GM19043 (cell line): ENCODE measurements around the gene PRLR.
"Not testable (repeated sequence)": the region's sequence is repeated elsewhere in the genome, so short reads cannot be mapped to it uniquely, and the experiment has no call there.

ENCODE experiments used
- ATAC-seq: cut with Tn5 transposase; IDR thresholded peaks from one replicate; pipeline ENCODE4 v1.9.1; 2021; ENCODE audit warnings: low read depth; ENCODE audit not compliant: unreplicated experiment

The PRLR gene

DNA sequence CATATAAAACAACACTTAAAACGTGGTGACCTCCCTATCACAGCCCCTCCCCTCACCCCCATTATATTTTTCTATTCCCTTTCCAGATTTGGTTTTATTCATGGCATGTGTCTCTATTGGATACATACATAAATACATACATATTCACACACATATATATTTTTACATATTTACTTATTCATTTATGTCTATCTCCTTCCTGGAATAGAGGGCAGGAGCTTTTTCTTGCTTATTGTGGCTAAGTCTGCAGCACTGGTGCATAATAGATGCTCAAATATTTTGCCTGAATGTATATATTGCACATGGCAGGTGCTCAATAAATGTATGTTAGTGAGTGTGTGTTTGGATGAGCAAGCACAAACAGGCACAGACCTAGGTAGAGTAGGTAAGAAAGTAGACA, 185.0 kb downstream of the PRLR start:
- no peak for ATAC-seq

DNA sequence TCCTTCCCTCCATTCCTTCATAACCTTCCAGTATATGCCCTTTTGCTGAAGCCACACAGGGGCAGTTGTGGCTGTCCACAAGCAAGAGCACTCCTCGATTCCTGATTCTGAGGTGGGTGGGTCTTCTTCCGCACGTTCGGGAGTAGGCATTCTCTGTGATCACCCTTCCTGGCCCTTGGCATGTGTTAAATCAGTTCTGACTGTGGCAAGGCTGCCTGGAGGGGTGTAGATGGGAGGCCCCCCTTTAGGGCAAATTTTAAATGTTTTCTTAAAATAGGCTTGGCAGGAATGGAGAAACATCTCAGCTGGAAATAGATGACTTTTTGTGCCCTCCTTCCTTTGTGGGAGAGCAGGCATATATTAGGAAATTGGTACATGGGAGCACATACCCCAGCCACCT, 185.6 kb downstream of the PRLR start:
- no peak for ATAC-seq

DNA sequence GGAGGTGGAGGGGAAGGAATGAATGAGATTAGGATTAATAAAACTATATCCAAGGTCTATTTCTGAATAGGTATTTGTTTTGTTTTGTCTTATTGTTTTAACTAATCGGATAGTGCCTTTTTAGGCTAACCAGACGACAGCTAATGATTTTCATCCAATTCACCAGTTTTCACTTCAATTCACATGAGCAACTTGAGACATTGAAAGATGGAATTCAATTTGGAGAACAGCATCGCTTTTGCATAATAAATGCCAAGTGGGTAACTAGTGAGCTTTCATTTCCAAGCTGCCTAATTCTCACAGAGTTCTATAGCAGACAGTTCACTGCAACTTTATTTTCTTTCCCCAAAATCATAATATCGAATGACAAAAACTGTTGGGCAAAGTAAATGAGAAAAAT, 187.5 kb downstream of the PRLR start:
- ATAC-seq: no peak

DNA sequence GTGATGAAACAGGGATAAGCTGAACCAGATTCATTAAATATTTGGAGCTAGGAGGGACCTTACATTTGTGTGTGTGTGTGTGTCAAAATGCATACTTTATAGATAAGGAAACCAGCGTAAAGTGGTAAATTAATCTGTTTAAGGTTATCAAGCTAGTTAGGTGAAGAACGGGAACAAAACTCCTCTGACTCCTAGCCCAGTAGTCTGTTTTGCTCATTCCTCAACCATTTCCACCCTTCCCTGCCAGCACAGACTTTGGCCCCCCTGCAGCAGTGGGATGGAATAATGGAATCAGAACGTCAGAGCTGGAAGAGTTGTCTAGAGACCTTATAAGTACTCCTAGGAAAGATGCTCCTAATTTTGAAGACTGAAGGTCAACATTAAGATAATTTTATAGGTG, 189.0 kb downstream of the PRLR start:
- no peak for ATAC-seq

DNA sequence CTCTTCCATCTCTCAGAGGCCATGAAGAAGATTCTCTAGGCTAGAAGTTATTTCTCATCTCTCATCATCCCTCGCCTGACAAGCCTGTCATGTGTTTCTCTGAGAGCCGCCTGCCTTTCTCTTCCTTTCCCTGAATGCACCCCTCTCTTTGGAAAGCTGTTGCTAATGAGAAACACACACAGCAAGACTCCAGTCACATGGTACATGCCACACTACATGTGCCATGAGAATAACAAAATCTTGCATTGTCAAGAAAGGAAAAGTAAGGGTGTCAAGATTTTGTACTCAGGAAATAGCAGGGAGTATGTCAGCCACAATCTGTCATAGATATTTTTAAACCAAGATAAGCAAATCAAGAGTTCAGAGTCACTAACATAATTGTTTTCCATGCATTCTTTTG, 191.4 kb downstream of the PRLR start:
- no peak for ATAC-seq

DNA sequence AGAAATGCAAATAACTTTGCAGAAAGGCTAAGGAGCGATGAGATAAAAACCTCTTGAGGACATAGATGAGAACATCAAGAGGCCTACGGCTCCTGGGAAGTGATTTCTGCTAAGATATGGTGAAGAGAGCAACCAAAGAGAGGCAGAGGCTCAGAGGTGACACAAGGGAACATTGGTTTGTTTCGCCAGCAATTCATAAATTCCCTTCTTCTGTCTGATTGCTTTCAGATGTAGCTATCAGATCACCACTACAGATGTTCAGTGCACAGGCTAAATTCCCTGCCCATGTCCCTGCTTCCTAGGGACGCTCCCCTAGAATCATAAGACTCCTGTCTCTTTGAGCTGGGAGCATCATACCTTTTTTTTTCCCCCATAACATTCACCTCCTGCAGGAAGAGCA, 193.8 kb downstream of the PRLR start:
- ATAC-seq: no peak

DNA sequence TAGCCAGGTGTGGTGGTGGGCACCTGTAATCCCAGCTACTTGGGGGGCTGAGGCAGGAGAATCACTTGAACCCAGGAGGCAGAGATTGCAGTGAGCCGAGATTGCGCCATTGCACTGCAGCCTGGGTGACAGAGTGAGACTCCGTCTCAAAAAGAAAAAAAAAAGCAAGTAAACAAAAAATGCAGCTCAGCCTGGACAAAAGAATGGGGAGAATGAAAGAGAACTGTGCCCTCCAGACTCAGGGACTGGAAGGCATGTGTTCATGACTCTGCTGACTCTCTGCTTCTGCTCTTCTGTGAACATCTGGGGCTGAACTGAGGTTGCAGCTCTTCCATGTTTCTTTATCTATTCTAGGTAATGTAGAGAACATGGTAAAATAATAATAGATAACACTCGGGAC, 194.4 kb downstream of the PRLR start:
- not testable (repeated sequence) for ATAC-seq

DNA sequence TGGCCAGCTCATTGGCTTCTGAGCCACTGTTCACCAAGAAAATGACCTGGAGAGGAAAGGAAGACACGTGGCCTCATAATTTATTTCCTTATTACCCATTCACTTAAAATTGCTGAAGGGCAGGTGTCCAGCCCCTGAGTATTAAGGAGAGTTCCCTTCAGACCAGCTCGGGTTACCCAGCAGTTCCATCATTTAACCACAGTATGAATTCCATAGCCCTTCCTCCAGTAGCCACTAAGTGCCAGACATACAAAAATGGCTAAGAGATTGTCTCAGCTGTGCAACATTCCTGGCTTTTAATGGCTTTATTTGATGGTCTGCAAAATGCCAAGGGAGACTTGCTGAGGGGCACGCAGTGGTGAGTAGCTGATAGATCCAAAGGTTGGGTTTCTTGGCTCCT, 195.0 kb downstream of the PRLR start:
- ATAC-seq: no peak

DNA sequence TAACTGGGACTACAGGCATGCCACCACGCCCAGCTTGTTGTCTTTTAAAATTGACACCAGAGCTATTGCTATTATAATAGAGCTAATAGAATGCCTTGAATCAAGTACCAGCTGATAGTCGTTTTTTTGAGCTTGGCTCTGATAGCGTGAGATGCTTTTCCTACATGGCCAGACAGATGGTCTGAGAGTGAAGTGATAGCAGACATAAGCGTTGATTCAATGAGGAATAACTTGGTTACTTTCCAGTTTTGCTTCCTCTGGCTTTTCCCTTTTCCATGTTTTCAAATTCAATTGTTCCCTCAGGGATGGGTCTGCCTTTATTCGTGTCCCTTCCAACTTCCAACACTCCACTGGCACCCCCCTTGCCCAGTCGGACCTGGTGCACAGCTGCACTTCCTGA, 197.9 kb downstream of the PRLR start:
- no peak for ATAC-seq

DNA sequence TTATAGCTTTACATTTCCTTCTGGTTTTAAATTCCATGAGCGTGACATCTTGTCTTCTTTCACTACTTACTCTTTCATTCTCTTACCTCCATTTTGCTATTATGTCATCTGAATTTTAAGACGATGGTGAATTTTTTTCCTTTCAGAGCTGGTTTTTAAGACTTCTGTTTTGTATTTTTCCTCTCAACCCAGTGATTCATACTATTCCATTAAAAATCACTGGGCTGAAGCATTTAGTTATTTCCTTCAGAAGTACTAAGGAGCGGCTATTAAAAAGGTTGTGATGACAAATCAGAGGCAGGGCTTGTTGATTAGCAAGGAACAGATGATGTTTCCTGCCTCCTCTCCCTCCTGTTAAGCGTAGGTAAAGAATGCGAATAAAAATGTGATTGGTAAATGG, 199.0 kb downstream of the PRLR start:
- no peak for ATAC-seq

DNA sequence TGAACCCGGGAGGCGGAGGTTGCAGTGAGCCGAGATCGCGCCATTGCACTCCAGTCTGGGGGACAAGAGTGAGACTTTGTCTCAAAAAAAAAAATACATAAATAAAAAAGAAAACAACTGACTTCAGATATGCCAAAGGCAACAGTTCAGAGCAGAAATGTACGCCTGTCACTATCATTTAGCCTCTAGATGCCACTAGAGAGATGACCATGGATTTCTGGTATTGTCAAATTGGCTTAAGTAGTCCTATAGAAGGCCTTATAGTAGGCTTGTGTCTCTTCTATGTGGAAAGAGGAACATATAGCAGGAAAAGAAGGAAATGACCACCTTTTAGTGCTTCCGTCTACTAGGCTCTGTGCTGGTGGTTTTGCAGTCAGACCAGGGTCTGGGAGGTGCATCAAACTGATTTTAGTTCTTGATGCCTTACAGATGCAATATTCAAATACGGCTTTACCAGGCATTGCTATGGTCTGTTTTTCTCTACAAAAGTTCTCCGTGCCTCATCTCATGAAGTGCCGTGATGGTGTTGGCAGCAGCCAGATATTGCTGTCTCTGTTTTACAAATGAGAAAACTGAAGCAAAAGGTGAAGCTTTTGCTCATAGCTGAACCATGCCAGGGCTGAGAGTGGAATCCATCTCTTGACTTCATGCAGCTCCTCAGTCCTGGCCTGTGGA, 199.7 kb downstream of the PRLR start:
- ATAC-seq: no peak

DNA sequence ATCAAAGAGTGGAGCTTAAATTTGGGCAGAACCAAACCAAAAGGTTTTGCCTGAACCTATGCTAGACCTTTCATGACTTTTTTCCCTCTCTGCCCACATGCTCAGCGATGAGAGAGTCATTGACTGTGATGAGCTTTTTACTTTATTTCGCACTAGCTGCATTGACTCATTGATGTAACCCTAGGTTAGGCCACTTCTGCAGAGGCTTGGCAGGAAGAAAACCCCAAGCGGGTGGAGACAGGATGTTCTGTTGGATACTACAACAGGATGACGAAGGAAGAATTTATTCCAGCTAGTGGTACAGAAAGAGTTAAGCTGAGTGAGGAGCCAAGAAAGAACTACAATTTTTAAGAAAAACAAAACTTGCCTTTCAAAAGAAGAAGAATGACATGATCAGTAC, 201.0 kb downstream of the PRLR start:
- ATAC-seq: no peak

DNA sequence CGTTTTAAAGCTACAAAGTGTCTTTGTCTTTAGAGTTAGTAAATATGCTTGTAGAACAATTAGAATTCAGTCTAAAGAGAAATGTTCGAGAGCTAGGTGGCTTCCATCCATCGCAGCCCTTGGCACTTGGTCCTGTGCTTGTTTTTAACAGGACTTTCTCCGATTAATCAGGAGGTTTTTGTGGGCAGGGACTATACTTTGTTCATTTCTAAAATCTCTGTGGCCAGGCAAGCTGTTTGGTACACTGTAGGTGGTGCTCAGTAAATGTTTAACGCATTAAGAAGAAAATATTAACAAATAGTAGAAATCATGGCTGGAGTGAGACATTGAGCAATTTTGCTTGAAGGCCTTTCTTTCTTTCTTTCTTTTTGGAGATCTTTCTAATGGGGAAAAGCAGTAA, 203.3 kb downstream of the PRLR start:
- no peak for ATAC-seq

DNA sequence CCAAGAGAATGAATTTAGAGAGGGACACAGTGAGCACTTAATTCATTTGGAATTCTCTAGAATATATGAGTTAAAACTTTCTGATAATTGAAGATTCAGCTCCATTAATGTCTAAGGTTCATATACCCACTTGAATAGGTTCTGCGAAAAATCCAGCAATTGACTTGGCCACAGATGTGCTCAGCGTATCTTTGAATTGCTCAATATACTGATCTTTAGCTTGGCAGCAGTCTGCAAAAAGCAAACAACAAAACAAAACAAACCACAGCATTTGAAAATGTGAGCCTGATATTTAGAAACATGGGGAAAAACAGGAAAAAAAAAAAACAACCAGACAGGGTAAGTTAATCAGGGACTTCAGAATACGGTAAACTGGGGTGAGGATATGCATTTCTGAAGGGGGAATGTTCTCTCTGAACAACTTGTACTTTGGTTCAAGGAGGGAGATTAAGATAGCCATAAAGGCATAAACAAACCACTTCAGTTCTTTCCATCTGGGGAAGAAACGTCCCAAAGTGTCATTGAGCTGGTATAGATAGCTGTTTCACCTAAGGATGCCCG, 203.9 kb downstream of the PRLR start:
- no peak for ATAC-seq

DNA sequence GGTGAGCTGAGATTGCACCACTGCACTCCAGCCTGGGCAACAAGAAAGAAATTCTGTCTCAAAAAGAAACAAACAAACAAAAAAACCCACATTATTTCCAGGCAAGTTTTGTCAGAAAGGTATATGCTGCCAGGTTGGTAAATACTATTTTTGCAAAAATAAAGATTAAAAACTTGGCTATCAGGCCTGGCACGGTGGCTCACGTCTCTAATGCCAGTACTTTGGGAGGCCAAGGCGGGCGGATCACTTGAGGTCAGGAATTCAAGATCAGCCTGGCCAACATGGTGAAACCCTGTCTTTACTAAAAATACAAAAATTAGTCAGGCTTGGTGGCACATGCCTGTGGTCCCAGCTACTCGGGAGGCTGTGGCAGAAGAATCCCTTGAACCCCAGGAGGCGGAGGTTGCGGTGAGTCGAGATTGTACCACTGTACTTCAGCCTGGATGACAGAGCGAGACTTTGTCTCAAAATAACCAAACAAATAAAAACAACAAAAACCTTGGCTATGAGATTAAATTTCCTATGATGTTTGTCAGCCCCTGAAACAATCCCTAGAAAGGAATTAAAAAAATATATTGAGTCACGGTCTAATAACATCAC, 205.3 kb downstream of the PRLR start:
- ATAC-seq: no peak

DNA sequence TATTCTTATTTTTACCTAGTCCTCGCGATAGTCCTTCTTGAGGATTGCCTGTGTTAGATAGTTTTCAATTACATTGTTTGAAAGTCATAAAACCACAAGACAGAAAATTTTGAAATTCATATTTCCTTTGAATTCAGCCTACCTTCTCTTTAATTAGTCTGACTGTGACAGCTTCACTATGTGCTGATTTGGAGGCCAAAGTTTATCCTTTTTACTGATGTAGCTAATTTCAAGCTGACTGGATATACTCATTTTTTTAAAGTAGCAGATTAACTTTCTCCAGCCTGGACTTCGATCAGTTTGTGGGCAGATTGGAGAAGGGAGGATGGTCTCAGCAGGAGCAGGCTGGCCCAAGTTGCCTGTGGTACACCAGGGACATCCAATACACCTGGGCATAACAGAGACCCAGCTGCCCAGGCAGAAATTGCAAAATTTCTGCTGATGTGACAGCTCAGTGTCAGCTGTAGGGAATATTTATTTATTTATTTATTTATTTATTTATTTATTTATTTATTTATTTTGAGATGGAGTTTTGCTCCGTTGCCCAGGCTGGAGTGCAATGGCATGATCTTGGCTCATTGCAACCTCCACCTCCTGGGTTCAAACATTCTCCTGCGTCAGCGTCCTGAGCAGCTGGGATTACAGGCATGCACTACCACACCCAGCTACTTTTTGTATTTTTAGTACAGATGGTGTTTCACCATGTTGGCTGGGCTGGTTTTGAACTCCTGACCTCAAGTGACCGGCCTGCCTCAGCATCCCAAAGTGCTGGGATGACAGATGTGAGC, 206.7 kb downstream of the PRLR start:
- no peak for ATAC-seq

DNA sequence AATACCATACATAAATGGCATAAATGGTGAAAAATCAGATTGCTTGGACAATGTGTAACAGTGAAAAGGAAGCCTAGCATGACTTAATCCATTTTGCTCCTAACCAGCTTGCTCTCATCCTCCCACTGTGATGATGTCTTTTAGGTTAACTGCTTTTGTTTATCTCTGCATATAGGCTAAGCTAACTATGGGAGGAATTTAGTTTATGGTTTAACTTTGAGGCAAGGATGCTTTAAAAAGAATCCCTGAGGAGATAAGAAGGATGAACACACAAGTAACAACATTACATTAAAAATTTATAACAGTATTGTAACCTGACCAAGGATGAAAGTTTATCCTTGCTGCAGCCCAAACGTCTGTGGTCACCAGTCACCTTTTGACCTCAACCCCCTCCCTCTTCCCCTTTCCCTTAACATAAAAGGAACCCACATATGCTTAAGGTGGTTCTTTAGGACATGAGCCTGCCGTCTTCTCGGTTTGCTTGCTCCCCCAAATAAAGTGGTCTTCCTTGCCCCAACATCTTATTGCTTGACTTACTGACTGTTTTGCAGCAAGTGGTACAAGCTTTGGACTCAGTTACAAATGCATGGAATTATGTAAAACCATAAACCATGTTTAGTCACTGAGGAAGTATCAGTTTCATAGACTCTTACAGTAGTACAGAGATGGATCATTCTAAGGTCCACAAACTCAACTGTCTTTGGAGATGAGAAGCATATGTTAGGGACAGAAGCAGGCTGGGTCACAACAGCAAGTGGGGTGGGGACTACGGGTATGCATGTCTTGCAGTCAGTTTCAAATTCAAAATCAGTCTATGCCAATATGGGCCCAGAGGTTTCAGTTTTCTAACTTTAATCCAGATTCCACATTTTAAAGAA, 213.9 kb downstream of the PRLR start:
- ATAC-seq: peak; percentile 79

DNA sequence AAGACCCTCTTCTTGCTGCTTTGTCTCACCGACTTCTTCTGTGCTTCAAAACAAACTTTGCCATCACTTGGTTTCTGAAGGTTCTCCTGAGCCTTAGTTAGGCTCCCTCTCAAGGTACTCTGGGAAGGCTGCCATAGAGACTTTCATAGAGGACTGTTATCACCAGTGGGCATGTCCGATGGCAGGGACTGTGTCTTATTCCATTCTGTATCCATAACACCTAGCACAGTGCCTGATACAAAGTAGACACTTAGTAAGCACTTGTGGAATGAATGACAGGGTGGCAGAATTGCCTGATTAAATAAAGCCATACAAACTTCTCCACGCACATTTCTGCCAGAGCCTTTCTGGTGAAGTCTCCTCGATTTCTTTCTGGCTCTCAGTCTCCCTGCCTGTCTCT, 215.2 kb downstream of the PRLR start:
- ATAC-seq: no peak

DNA sequence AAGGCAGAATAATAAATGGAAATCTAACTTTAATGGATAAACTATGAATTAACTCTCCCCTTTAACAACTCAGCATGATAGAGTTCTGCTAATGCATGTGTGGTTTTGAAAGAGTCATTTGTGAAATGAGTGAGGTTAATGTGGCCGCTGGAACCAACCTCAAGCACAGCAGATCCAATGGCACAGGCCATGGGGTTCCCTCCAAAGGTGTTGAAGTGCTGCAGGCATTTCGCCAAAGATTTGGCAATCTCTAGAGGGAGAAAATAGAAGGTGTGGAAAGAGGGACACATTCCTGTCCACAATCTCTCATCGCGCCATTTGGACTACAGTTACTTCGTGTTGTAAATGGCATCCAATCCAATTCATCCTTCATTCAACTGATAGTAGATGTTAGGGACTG, 217.5 kb downstream of the PRLR start:
- no peak for ATAC-seq

DNA sequence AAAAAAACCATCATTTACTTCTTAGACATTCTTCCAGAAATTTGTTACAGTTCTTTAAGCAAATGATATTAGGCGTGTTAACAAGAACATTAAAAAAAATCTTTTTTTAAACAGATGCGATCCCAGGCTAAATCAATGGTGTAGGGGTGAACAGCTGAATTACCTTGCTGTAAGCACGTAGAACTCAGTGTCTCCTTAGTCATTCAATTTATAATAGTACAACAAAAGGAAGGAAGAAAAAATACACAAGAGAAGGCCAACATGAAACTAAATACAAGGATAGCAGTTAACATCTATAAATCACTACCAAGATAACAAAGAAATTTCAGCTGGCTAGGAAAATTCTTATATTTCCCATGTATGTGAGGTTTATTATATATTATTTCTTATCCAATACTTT, 217.9 kb downstream of the PRLR start:
- ATAC-seq: no peak

DNA sequence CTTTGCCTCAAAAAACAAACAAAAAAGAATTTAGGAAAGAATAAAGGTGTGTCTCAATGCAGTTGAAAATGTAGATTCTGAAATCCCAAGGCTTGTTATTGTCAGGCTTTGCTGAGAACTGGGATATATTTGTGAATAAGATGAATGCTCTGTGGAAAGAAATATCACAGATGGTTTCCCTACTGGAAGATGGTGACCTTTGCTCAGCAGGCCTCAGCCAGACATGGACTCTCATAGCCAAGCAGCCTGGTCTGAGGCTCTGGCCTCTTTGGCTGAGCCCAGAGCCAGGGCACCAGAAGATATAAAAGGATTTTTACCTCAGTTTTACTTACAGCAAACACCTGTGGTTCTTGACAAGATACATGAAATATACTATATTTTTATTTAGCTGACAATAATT, 219.6 kb downstream of the PRLR start:
- no peak for ATAC-seq
